Endothelial cell of umbilical vein (primary cell): ENCODE results near the gene TLE1.

ENCODE experiments used
- CTCF ChIP-seq, 2 donors: IDR thresholded peaks; 1 replicate in 1 of 2; 2 replicates in 1 of 2; pipeline ENCODE4 v1.5.1; 2011; ENCODE audit warnings: low read length in 2 of 2, mild to moderate bottlenecking in 2 of 2, moderate library complexity in 2 of 2, control low read depth in 1 of 2, inconsistent platforms in 1 of 2, low read depth in 1 of 2; ENCODE audit not compliant: insufficient read depth in 1 of 2; ENCODE audit errors: extremely low read depth in 1 of 2
- POLR2A ChIP-seq: IDR thresholded peaks from 2 replicates; pipeline ENCODE4 v1.6.1; 2012; ENCODE audit warnings: low read depth, mild to moderate bottlenecking, control low read depth, low read length

- no peak for TF ChIP-seq CTCF (IDR thresholded peaks at IDR 0.05; ENCODE audit: extremely low read depth in 1 of 2, insufficient read depth in 1 of 2, low read depth in 1 of 2, low read length in 2 of 2)
- no peak for TF ChIP-seq POLR2A
Observed at GRCh38 chr9:81616141-81616540, 73.2 kb downstream of the TLE1 start.
